NCI-H2029 (cell line): ENCODE measurements around the gene ADAMTS4.

Experiments used
- DNase-seq: peaks from one replicate; lab custom pipeline; 2025; lab: John Stamatoyannopoulos, UW

ADAMTS4 gene

GRCh38 chr1:161196521-161197451, 2.1 kb downstream of the ADAMTS4 start:
- DNase-seq: no peak

- DNase-seq: no peak
Observed at GRCh38 chr1:161196111-161196510, 2.7 kb downstream of the ADAMTS4 start.

GRCh38 chr1:161195171-161195570, 3.7 kb downstream of the ADAMTS4 start:
- no peak for DNase-seq

GRCh38 chr1:161193561-161194235, 5.2 kb downstream of the ADAMTS4 start:
- DNase-seq: no peak

GRCh38 chr1:161192476-161193465, 6.1 kb downstream of the ADAMTS4 start:
- DNase-seq: peak; percentile 14

- no peak for DNase-seq
Observed at GRCh38 chr1:161191971-161192370, 6.9 kb downstream of the ADAMTS4 start.

- no peak for DNase-seq
Observed at GRCh38 chr1:161190962-161191521, 7.8 kb downstream of the ADAMTS4 start.

- DNase-seq: no peak
Observed at GRCh38 chr1:161189036-161189435, 9.8 kb downstream of the ADAMTS4 start.

- DNase-seq: no peak
Observed at GRCh38 chr1:161188381-161188780, 10.5 kb downstream of the ADAMTS4 start.

- DNase-seq: no peak
Observed at GRCh38 chr1:161187311-161187710, 11.5 kb downstream of the ADAMTS4 start.

GRCh38 chr1:161185732-161186311, 13.0 kb downstream of the ADAMTS4 start:
- no peak for DNase-seq

- peak; percentile 57 for DNase-seq
Observed at GRCh38 chr1:161185282-161185682, 13.6 kb downstream of the ADAMTS4 start.

- DNase-seq: no peak
Observed at GRCh38 chr1:161182214-161182613, 16.6 kb downstream of the ADAMTS4 start.

GRCh38 chr1:161180639-161181038, 18.2 kb downstream of the ADAMTS4 start:
- no peak for DNase-seq

GRCh38 chr1:161179698-161180097, 19.2 kb downstream of the ADAMTS4 start:
- DNase-seq: no peak

GRCh38 chr1:161177936-161178244, 21.0 kb downstream of the ADAMTS4 start:
- DNase-seq: no peak

- DNase-seq: peak; percentile 73
Observed at GRCh38 chr1:161177112-161177935, 21.5 kb downstream of the ADAMTS4 start, which contains the start of gene B4GALT3. Gene B4GALT3, minus strand, starts transcription at chr1:161177507. Its CDS starts 1,447 bp downstream, at chr1:161176060.

GRCh38 chr1:161176468-161177111, 22.3 kb downstream of the ADAMTS4 start:
- no peak for DNase-seq

GRCh38 chr1:161175771-161176453, 22.9 kb downstream of the ADAMTS4 start:
- DNase-seq: no peak
